Spleen (tissue), 7 donors: ENCODE results near the gene NCOA6.

Source experiments
- CTCF ChIP-seq, 11 experiments: fragments of 200-600 bp in 7 of 11; fragments of 450-650 bp in 4 of 11; sonication (generic) in 4 of 11; IDR thresholded peaks in 8 of 11; conservative IDR thresholded peaks in 3 of 11; 1 replicate in 7 of 11; 2 replicates in 4 of 11; pipeline versions ENCODE4 v1.4.0 to v1.8.0; 2016 to 2021; ENCODE audit warnings: antibody characterized with exemption in 11 of 11, inconsistent platforms in 4 of 11, mild to moderate bottlenecking in 1 of 11
- POLR2A ChIP-seq, 3 donors: fragments of 450-650 bp; IDR thresholded peaks; one replicate each; pipeline ENCODE4 v1.5.1; 2017; ENCODE audit warnings: antibody characterized with exemption in 3 of 3, mild to moderate bottlenecking in 1 of 3
- POLR2AphosphoS5 ChIP-seq, 3 donors: sonication (generic); formaldehyde crosslinking; IDR thresholded peaks; one replicate each; pipeline ENCODE4 v1.5.1; 2017; ENCODE audit warnings: antibody characterized with exemption in 3 of 3
- donor health status: DM: no; HTN: no; CAD: no; lungs with moderate emphysema.
- donor health status: DM: no; HTN: no; CAD: no.
- donor health status: DM: no; HTN: no; CAD: no.

GRCh38 chr20:34743039-34743438 is 82.4 kb downstream of the NCOA6 start:
- TF ChIP-seq POLR2AphosphoS5 (IDR thresholded peaks at IDR 0.05) (peak in 1 of 3 donors; percentile 34), CTCF (IDR thresholded peaks at IDR 0.05 in 8 of 11, conservative IDR thresholded peaks at IDR 0.05 in 3 of 11) (no peak), POLR2A (IDR thresholded peaks at IDR 0.05) (no peak)
